ENCODE data around the gene CXCL17.
"Not testable (repeated sequence)": the region's sequence is repeated elsewhere in the genome, so short reads cannot be mapped to it uniquely, and the experiment has no call there.

CXCL17 gene

DNA sequence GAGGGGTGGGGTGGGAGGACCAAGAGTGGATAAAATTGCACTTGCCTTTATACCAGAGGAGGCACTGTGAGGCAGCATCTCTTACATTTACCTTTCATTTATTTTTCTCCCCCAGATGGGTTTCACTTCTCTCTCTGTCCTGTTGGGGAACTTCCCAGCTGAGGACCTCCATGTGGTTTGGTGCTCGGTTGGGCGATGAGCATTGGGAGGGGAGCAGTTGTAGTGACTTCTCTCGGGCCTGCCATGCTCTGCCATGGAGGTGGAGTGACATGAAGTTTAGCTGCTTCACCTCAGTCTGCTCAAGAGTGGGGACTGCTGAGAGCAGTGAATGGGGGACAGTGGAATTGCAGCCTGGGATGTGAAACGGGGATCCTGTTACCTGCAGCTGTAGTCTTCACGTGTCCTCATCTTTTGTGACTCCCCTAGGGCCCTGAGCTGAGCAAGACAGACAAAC lies 23.1 kb upstream of the CXCL17 start:
- no peak for DNase-seq

DNA sequence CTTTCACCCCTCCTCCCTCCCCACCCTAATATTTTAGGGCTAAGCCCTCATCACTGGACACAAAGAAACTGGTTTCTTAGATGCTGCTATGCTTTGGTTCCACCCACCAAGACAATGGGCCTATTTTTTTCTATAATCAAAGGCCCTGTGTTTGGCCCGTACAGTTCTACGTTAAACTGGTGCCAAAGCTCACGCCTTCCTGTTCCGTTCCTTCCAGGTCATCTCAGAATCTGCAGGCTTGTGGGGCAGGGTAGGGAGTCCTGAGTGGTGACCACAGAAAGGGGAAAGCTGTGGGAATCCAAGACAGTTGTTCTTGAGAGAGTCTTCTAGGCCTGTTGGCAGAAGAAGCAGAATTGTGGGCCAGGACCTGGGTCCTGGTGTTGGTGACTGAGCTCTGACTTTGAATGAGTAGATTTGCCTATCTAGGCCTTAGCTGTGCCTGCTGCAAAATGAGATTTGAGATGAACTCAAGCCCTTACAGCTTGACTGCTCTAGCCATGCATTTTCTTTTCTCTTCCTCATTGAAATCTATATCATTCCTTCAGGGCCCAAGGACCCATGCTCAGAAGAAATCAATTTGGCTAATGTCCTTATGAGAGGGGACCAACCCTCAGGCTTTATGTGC lies 19.1 kb upstream of the CXCL17 start:
- no peak for DNase-seq

DNA sequence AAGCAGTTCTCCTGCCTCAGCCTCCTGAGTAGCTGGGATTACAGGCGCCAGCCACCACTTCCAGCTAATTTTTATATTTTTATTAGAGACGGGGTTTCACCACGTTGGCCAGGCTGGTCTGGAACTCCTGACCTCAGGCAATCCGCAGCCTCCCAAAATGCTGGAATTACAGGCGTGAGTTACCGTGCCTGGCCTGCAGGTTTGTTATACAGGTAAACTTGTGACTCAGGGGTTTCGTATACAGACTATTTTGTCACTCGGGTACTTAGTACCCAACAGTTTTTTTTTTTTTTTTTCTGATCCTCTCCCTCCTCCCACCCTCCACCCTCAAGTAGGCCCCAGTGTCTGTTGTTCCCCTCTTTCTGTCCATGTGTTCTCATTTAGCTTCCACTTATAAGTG lies 18.5 kb upstream of the CXCL17 start:
- not testable (repeated sequence) for DNase-seq

DNA sequence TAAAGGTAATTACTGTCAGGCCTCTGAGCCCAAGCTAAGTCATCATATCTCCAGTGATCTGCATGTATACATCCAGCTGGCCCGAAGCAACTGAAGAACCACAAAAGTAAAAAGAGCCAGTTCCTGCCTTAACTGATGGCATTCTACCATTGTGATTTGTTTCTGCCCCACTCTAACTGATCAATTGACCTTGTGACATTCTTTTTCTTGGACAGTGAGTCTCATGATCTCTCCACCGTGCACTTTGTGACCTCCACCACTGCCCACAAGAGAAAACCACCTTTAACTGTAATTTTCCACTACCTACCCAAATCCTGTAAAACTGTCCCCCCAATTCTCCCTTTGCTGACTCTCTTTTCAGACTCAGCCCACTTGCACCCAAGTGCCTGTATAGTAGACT lies 17.2 kb upstream of the CXCL17 start:
- DNase-seq = no peak

DNA sequence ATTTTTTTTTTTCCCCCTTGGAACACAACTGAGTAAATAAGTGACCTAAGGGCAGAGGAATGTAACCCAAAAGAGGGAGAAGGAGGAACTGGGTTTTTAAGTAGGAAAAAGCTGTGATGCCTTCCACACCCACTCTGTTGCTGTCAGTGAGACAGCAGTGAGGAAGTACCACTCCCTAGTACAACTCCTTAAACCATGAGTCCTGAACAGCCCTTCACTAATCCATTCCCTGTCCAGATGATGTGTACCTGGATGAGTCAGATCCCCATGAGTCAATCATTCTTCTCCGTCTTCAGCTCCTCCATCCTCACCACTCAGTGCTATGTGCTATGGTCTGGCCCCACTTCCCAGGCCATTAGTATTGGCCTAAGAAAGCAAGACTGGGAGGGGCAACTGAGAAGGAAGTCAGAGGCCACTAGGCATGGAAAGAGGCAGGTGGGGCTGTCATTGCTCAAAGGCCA lies 12.9 kb upstream of the CXCL17 start:
- DNase-seq = no peak

DNA sequence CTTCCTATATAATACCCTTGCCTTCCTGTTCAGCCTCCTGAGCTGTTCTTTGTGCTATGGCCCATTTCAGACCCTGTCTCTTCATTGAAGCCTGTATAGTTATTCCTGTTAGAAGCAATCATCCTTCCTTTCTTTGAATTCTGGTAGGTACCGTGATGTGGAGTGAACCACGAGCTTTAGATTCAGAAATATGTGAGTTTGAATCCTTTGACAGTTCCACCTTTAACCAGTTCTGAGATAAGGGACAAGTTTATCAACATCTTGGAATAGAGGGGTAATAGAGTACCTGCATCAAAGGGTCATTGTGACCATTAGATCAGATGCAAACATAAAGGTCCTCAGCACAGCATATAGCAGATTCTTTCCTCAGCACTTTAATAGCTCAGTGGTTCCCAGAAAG lies 12.3 kb upstream of the CXCL17 start:
- no peak for DNase-seq

DNA sequence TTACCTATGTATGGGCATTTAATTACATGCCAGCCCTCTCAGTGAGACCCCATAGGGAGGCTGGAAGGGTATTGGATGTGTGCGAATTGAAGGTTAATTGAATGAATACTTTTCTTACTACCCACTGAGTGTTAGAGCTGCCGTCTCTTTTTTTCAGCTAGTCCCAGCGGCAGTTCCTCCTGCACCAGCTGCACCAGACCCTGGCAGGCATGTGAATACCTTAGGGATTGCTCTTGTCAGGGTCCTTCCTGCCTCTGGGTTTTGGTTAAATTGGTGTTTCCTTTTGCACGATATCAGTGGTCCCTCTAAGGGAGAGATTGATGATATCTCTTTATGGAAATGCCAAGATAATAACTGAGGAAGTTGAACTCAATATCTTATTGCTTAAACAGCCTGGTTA lies 9.8 kb upstream of the CXCL17 start:
- no peak for DNase-seq

DNA sequence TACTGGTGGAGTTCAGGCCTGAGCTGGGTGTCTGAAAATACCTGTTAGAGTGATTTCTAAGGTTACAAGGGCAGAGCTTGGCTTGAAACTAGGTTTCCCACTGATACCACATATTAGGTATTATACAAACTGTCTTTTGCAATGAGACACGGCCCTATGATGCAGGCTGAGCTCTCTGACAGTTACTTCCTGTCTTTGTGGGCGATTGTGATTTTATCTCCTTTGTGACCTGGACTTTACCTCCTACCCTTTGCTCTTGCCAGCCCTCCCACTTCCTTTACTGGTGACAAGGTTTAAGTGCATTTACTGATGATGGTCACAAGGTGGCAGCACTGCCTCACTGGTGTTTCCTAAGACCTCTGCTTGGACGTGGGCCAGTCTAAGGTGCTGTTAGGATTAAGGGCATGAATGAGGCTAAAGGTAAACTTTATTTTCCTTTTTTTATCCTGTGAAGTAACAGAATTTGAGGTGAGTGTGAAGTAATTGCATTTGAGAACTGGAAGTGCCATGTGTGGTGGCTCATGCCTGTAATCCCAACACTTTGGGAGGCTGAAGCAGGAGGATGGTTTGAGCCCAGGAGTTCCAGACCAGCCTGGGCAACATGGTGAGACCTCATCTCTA lies 7.7 kb upstream of the CXCL17 start:
- DNase-seq = peak; percentile 75

DNA sequence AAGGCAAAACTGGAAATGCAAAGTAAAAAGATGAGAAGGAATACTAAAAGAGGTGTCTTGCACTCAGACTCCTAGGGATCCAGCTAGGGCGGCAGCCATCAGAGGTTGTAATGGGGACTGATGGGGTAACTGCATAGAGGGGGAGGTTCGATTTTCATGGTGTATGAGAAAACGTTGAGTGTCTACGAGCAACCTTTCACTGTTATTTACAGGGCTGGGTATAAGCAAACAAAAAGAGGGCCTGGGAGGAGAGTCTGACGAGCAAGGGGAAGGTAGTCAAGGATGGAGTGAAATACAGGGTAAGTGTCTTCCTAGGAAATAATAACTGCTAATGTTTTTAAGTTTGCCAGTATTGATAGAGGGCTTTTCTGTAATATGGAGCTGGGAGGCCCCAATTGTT lies 5.6 kb upstream of the CXCL17 start:
- DNase-seq = not testable (repeated sequence)

DNA sequence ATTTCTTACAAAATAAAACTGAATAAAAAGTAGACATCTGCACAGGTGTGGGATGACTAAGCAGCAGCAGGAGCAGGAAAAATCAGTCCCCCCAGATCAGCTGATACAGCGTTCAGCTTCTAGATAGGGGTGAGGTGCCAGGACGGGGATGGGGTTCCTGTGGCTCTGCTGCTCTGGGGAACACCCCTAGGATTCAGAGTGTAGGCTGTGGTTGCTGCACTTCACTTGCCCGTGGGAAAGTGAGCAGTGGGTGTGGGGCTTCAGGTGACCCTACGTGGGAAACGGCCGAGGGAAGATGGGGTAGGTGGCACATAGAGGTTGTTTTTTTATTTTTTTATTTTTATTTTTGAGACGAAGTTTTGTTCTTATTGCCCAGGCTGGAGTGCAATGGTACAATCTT lies 3.2 kb upstream of the CXCL17 start:
- no peak for DNase-seq

DNA sequence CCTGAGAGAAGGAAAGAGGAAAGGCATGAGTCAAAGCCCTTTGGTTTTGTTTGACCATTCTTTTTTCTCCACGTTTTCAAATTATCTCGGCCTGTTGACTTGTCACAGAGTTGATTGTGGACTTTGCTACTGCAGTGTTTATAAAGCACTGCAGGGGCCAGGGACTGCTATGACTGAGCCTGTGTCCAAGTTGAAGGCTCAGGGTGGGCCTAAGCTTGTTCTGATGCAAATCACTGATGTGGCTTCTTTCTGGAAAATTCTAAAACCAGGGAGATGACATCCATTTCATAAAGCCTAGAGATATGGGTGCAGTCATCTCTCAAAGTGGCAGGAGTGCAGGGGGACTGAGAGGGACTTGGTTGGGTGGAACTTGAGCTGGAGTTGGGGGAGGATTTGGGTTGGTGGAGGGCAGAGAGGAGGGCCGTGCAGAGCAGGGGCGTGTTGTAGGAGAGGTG lies 1.2 kb upstream of the CXCL17 start:
- no peak for DNase-seq

DNA sequence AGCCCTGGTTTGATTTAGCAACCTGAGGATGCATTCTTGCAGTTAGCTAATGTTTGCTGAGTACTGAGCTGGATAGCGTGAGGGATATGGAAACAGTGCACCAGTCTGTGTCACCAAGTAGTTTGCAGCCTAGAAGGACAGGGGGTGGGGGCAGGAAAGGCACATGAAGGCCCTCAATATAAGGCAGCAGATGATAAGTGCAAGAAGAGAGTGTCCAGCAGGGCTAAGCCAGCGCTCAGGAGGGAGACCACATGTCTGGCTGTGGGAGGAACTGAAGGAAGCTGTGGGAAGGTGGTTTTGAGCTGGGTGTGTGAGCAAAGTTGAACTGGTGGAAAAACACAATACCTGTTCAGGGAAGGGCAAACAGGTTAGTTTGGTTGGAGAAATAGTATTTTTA lies 1.7 kb downstream of the CXCL17 start:
- no peak for DNase-seq

DNA sequence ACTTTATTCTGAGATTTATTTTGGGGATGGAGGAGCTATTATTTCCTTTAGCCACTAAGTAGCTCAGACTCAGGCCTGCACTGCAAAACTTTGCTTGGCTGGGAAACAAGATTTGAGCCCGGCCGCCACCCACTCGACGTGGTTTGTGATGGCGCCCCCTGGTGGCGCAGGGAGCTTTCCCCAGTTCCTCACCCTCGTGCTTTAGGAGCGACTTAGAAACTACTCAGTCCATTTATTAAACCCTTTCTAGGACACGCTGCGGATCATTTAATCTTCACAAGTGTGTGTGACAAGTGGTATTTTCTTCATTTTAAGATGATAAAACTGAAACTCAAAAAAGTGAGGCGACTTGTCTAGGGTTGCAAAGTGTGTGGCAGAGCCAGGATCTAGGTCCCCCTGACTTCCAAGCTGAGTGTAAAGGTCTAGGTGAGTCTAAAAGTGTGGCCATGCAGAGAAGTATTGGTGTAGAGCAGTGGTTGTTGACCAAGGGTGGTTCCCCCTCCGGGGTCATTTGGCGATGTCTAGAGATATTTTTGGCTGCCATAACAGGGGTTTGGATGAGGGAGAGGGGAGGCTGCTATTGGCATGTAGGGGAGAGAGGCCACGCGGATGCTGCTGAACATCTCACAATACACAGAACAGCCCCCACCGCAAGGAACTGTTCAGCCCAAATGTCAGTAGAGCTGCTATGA lies 2.2 kb downstream of the CXCL17 start:
- peak; percentile 67 for DNase-seq

DNA sequence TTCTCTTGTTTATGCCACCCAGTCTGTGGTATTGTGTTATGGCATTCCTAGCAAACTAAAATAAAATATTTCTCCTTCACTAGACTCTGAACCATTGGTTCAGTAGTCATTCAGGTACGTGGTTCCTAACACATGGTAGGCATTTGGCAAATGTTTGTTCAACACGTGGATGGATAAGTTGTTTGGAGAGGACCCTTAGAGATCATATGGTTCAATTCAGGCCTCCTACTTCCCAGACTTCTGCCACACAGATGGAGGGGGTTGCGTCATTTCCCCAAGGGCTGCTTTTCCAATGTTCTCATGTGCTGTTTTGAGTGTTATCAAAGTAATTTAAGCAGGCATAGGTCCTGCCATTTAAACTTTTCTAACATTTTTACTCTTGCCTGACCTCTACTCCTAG lies 6.7 kb downstream of the CXCL17 start:
- DNase-seq = peak; percentile 32

DNA sequence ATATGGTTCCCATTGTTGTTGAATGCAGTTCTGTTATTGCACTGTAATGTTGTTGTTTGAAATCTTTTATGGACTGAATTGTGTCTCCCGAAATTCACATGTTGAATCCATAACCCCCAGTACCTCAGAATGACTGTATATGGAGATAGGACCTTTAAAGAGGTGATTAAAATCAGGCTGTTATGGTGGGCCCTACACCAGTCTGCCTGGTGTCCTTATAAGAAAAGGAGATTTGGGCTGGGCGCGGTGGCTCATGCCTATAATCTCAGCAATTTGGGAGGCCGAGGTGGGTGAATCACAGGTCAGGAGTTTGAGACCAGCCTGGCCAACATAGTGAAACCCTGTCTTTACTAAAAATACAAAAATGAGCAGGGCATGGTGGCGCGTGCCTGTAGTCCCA lies 7.4 kb downstream of the CXCL17 start:
- DNase-seq = no peak

DNA sequence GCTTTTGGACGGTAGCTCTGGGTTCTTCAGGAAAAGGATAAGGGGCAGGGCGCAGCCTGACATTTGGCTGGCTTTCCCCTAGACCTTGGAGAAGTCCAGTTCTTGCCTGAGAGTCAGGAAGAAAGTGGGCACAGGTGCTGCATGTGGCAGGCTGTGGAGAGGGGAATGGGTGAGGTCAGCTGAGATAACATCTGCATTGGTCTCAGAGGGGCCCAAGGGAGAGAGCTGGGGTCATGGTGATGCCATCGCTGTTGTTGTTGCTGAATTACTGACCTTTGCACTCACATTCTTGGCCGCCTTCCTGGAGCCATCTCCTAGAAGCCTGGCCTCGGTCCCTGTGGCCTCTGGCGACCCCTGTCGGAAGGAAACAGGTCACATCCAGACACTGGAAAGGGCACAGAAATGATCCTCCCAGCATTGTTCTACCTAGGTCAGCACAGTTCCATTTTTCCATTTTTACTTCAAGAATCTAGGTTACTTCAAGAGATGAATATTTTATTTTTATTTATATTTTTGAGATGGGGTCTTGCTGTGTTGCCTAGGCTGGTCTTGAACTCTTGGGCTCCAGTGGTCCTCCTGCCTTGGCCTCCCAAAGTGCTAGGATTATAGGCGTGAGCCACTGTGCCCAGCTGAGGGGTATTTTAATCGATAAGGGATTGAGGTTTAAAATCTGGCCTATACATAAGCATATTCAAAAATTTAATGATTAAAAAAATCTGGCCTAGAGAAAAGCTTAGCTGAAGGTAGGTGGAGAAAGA lies 9.1 kb downstream of the CXCL17 start:
- peak; percentile 80 for DNase-seq

DNA sequence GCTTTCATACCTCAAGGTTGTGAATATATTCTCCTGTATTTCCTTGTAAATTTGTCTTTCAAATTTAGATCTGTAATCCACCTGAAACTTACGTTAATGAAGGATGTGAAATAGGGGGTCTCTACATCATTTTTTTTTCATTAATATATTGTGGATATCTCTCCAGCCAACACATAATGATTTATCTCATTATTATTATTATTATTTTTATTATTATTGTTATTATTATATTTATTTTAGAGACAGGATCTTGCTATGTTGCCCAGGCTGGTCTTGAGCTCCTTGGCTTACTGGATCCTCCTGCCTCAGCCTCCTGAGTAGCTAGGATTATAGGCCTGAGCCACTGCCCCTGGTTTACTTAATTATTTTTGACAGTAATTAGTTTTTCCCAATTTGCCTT lies 11.3 kb downstream of the CXCL17 start:
- DNase-seq = no peak

DNA sequence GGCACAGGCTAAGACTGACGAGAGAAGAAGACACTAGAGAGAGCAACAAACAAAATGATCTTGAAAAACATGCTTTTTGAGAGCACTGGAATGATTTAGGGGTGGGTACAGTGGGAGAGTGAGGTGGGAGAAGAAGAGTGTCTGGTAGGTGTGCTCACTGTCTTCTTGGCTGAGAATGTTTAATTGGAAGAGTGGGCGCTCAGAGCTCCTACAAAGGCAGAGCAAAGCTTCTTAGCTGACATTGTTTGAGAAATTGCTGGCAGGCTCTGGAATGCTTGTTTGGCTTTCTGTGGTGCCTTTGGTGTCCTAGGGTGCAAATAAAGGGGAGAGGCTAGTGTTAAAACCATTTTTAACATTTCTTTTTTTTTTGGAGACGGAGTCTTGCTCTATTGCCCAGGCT lies 14.1 kb downstream of the CXCL17 start:
- no peak for DNase-seq

DNA sequence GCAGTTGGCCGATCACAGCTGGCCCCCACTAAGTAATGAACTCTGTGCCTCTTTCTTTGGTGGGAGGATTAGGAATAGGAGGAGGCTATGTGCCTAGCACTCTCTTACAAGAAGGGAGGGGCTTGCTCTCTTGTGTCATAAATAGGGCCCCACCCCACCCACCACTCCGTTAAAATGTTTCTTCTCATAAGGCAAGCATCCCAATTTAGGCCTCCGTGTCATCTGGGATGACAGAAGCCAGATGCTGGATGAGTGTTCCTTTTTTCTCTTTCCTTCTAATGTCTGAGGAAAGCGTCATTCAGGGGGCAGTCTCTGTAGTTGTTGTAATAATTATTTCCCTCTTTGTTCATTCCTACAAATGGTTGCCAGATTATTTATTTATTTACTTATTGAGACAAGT lies 15.4 kb downstream of the CXCL17 start, which contains the start of gene LIPE:
TSS of gene LIPE (minus strand) at position 76 of the 400 bp plus-strand sequence. CDS start 239 bp downstream, outside the sequence.
- DNase-seq = no peak

DNA sequence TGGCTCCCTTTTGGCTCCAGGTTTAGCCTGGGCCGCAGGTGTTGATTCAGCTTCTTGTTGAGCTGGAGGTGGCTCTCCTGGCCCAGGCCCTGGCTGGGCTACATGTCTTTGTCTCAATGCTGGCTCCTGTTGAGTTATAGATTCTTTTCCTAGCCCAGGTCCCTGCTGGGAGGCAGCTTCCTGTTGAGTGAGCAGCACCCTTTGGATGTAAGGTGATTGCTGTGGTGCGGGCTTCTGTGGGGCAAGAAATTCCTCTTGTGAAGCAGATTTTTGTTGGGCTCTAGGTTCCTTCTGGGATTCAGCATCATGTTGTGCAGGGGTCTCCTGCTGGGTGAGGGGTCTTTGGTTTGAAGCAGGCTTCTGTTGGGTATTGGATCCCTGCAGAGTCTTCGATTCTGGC lies 16.1 kb downstream of the CXCL17 start:
- no peak for DNase-seq

DNA sequence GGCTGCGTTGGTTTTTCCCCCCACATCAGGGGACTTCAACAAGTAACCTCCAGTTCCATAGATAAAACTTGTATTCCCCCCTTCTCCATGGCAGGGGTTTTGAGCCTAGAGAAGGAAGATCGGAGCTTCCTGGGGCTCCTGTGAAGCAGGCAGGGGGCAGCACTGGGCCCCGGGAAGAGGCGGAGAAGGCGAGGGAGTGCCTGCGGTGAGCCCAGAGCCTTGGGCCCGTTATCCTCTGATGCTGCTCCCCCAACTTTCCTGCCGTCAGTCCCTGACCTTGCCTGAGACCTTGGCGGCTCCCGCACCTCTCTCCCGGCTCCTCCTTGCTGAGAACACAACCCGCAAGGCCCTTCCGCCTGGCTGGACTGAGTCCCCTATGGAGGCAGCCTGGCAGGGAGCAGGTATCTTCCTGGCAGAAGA lies 18.0 kb downstream of the CXCL17 start:
- DNase-seq = no peak

DNA sequence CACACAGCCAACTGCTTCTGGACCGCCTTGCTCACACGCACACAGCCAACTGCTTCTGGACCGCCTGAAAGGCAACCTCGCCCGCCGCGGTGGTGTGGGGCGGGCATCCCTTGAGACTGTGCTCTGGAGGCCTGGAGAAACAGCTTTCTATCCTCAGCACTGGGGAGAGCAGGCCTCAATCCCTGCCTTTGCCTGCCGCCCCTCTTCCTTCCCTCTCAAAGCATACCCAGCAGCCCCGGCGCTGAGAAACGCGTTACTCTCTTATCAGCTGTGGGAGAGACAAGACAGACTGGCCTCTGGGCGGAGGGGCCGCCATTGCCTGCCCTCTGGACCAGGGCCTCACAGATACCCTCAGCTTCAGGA lies 18.4 kb downstream of the CXCL17 start:
- DNase-seq = no peak
